ENCODE results near the gene RNF222. TPM values are rescaled to one million over a fixed set of nuclear protein-coding genes. Genes with fewer than 3 reads are reported as not detected.
A peak's percentile ranks its signal among the peaks of the same experiment; 100 is the strongest.

Gene RNF222
- total RNA-seq, 1 experiment from 2014 or later = not detected

DNA sequence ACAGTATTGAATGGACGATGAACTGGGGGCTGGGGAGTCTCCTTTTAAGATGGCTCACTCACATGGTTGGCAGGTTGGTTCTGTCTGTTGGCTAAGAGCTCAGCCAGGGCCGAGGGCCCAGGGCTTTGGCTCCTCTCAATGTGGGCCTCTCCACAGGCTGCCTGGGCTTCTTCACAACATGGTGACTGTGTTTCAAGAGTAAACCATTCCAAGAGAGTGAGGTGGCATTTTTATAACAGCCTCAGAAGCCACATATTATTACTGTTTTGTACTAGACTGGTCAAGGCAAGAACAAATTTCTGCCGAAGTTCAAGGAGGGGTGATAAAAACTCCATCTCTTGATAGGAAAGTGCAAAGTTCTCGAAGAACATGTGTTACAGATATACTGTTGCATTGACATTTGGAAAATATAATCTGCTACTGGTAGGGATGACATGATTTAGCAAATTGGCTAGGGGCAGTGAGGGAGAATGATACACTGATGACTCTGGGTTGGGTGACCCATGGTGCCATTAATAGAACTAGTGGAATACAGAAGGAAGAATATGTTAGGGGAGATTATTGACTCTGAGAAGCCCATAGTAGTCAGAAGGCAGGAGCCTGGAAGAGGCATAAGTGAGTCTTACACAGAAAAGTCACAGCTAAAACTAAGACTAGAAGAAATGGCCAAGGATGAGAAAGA is 34.8 kb downstream of the RNF222 start:
- Mint-ChIP-seq H3K4me1 (ENCODE audit: insufficient read depth, unreplicated experiment) (peaks cover 19% of the 10 kb centered on the region), H3K9me3 (ENCODE audit: unreplicated experiment) (no peaks in the 10 kb centered on the region), H3K27ac (ENCODE audit: low read depth, unreplicated experiment) (no peak overlapping the region), H3K27me3 (ENCODE audit: insufficient read depth, unreplicated experiment) (no peaks in the 10 kb centered on the region), H3K36me3 (ENCODE audit: insufficient read depth, unreplicated experiment) (peaks cover 5% of the 10 kb centered on the region), H3K4me3 (ENCODE audit: unreplicated experiment) (no peak overlapping the region)
- intact Hi-C loops (cut with micrococcal nuclease) = no loop called here
- DNase-seq (ENCODE audit: unreplicated experiment) = no peak
- no TSS peak for BruUV-seq (replicated peaks)
- TF ChIP-seq, protein P1, sequence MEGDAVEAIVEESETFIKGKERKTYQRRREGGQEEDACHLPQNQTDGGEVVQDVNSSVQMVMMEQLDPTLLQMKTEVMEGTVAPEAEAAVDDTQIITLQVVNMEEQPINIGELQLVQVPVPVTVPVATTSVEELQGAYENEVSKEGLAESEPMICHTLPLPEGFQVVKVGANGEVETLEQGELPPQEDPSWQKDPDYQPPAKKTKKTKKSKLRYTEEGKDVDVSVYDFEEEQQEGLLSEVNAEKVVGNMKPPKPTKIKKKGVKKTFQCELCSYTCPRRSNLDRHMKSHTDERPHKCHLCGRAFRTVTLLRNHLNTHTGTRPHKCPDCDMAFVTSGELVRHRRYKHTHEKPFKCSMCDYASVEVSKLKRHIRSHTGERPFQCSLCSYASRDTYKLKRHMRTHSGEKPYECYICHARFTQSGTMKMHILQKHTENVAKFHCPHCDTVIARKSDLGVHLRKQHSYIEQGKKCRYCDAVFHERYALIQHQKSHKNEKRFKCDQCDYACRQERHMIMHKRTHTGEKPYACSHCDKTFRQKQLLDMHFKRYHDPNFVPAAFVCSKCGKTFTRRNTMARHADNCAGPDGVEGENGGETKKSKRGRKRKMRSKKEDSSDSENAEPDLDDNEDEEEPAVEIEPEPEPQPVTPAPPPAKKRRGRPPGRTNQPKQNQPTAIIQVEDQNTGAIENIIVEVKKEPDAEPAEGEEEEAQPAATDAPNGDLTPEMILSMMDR (IDR thresholded peaks at IDR 0.05; ENCODE audit: unreplicated experiment) = no peak
- ChIA-PET CTCF (interaction anchor here (1.3 kb wide), 1 partner anchor 14 kb away, joined by 5 read pairs; the partner anchor contains the start of gene KRABD2), POLR2A (interaction anchor here (3.1 kb wide), 1 partner anchor 14 kb away, joined by 16 read pairs; the partner anchor contains the start of gene KRABD2)

DNA sequence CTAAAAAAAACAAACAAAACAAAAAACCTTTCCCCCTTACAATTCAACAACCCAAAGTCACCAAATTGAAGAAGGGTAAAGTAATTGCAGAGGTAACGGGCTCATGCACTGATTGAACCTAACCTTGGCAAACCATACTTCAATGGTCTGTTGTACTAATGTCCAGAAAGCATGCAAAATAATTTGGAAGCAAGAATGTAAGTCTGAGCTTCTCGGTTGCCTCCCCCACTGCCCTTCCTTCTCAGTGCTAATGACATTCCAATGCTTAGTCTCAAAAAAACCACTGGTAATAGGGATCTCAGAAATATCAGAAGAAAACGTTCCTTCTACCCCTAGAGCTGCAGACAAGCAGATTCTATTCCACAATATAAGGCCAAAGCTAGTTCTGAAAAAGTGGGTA is 36.9 kb downstream of the RNF222 start:
- DNase-seq (ENCODE audit: unreplicated experiment) = no peak
- H3K9me3 Mint-ChIP-seq (ENCODE audit: unreplicated experiment) = no peaks in the 10 kb centered on the region
- TF ChIP-seq, protein P1 (IDR thresholded peaks at IDR 0.05; ENCODE audit: unreplicated experiment) = no peak
- intact Hi-C loops (cut with micrococcal nuclease) = no loop called here
- ChIA-PET CTCF (interaction anchor here (0.6 to 0.9 kb wide), 4 partner anchors 21 to 563 kb away, joined by 3 to 4 read pairs (median 3); partner anchors contain the start of gene RNF222), POLR2A (interaction anchor here (0.6 to 3.1 kb wide), 8 partner anchors 16 to 204 kb away, joined by 3 to 16 read pairs (median 3); partner anchors contain the start of genes KRABD2 and RANGRF)
- H3K36me3 Mint-ChIP-seq (ENCODE audit: insufficient read depth, unreplicated experiment) = no peaks in the 10 kb centered on the region
- no peak overlapping the region for H3K4me3 Mint-ChIP-seq (ENCODE audit: unreplicated experiment)
- H3K27me3 Mint-ChIP-seq (ENCODE audit: insufficient read depth, unreplicated experiment) = no peaks in the 10 kb centered on the region
- peaks cover 10% of the 10 kb centered on the region for H3K4me1 Mint-ChIP-seq (ENCODE audit: insufficient read depth, unreplicated experiment)
- BruUV-seq (replicated peaks) = no TSS peak
- H3K27ac Mint-ChIP-seq (ENCODE audit: low read depth, unreplicated experiment) = no peak overlapping the region

DNA sequence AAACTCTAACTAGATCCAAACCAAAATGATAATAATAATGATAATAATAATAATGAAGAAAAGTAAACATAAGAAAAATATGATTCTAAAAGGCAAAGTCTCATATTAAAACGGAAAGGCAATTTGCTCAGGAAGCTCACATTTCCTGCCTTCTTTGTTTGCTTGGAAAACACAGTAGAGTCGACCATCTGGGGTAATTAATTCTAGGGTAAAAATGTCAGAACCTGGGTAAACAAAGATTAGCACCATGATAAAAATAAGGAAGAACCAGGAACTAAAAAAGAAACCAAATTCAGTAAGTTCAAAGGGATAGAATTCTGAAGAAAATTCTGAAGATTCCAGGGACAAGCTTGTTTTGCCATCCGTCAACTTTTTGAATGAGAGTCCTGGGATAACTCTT is 37.4 kb downstream of the RNF222 start:
- Mint-ChIP-seq H3K9me3 (ENCODE audit: unreplicated experiment) (no peaks in the 10 kb centered on the region), H3K27me3 (ENCODE audit: insufficient read depth, unreplicated experiment) (no peaks in the 10 kb centered on the region), H3K27ac (ENCODE audit: low read depth, unreplicated experiment) (peak overlapping the region; percentile 17), H3K4me1 (ENCODE audit: insufficient read depth, unreplicated experiment) (peaks cover 10% of the 10 kb centered on the region), H3K36me3 (ENCODE audit: insufficient read depth, unreplicated experiment) (no peaks in the 10 kb centered on the region), H3K4me3 (ENCODE audit: unreplicated experiment) (no peak overlapping the region)
- intact Hi-C loops (cut with micrococcal nuclease) = no loop called here
- TF ChIP-seq, protein P1 (IDR thresholded peaks at IDR 0.05; ENCODE audit: unreplicated experiment) = no peak
- POLR2A ChIA-PET = interaction anchor here (0.7 to 3.1 kb wide), 9 partner anchors 16 to 77 kb away, joined by 3 to 16 read pairs (median 4); partner anchors contain the start of genes KRABD2, RANGRF and SLC25A35
- DNase-seq (ENCODE audit: unreplicated experiment) = no peak
- CTCF ChIA-PET = interaction anchor here (0.6 to 0.9 kb wide), 4 partner anchors 22 to 563 kb away, joined by 3 to 4 read pairs (median 3); partner anchors contain the start of gene RNF222
- BruUV-seq (replicated peaks) = no TSS peak

DNA sequence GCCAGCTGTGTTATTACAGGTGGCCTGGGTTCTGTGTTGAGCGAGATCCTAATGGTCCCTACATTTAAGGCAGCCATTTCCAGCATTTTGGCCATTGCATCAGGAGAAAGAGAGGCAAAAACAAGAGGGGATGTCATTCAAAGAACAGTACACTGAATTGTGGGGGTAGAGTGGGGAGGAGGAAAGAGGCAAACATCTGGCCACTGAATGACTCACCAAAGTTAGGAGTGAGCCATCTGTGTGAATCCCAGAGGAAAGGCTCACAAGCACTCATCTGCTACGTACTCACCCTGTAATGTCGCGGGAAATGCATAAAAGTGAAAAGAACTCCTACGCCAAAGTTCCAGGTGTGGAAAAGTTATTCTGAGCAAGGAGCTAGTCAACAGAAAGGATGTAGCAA is 37.9 kb downstream of the RNF222 start:
- H3K4me1 Mint-ChIP-seq (ENCODE audit: insufficient read depth, unreplicated experiment) = peaks cover 10% of the 10 kb centered on the region
- ChIA-PET CTCF (interaction anchor here (0.8 to 0.9 kb wide), 2 partner anchors 22 to 38 kb away, joined by 3 read pairs; partner anchors contain the start of gene RNF222), POLR2A (interaction anchor here (0.7 to 3.1 kb wide), 7 partner anchors 17 to 77 kb away, joined by 3 to 16 read pairs (median 4); partner anchors contain the start of genes KRABD2 and SLC25A35)
- DNase-seq (ENCODE audit: unreplicated experiment) = peak; percentile 78
- TF ChIP-seq, protein P1 (IDR thresholded peaks at IDR 0.05; ENCODE audit: unreplicated experiment) = no peak
- no peaks in the 10 kb centered on the region for H3K27me3 Mint-ChIP-seq (ENCODE audit: insufficient read depth, unreplicated experiment)
- intact Hi-C loops (cut with micrococcal nuclease) = no loop called here
- H3K4me3 Mint-ChIP-seq (ENCODE audit: unreplicated experiment) = no peak overlapping the region
- BruUV-seq (replicated peaks) = no TSS peak
- H3K27ac Mint-ChIP-seq (ENCODE audit: low read depth, unreplicated experiment) = peak overlapping the region; percentile 17
- no peaks in the 10 kb centered on the region for H3K9me3 Mint-ChIP-seq (ENCODE audit: unreplicated experiment)
- no peaks in the 10 kb centered on the region for H3K36me3 Mint-ChIP-seq (ENCODE audit: insufficient read depth, unreplicated experiment)

Measured in MCF 10A (cell line).